Natural killer cell (primary cell): ENCODE measurements around the gene FBXO15. TPM values are rescaled to one million over a fixed set of nuclear protein-coding genes. Genes with fewer than 3 reads are reported as not detected.
A peak's percentile ranks its signal among the peaks of the same experiment; 100 is the strongest.

Experiments
- ATAC-seq, 3 donors: fragments of 150-1000 bp in 2 of 3; fragments of 200-7000 bp in 1 of 3; cut with Tn5 transposase; 1 replicate in 1 of 3; 2 replicates in 2 of 3; pipeline ENCODE4 v1.10.0; 2021; ENCODE audit warnings: mild to moderate bottlenecking in 2 of 3, moderate library complexity in 2 of 3
- DNase-seq, 2 donors: peaks; one replicate each; pipeline versions ENCODE4 v3.0.0 to v3.0.0-alpha.2; 2013 to 2021; ENCODE audit warnings: mixed read lengths in 1 of 2
- H3K27ac ChIP-seq: one replicate; pipeline ENCODE4 v1.5.1; 2013; ENCODE audit warnings: mild to moderate bottlenecking, low read length
- H3K27me3 ChIP-seq: one replicate; pipeline ENCODE4 v1.6.1; 2013; ENCODE audit warnings: low read length; ENCODE audit not compliant: control insufficient read depth, insufficient read depth
- H3K36me3 ChIP-seq: one replicate; pipeline ENCODE4 v1.6.1; 2013; ENCODE audit warnings: low read length; ENCODE audit not compliant: control insufficient read depth, insufficient read depth
- H3K4me1 ChIP-seq: one replicate; pipeline ENCODE4 v1.6.1; 2013; ENCODE audit warnings: low read length; ENCODE audit not compliant: control insufficient read depth, insufficient read depth
- H3K4me3 ChIP-seq: one replicate; pipeline ENCODE4 v1.5.1; 2013; ENCODE audit warnings: low read length
- H3K9me3 ChIP-seq: one replicate; pipeline ENCODE4 v1.6.1; 2013; ENCODE audit warnings: low read length; ENCODE audit not compliant: control insufficient read depth, insufficient read depth
- H3K27ac Mint-ChIP-seq, 2 donors: one replicate each; pipeline ENCODE4 v1.8.0; 2022; ENCODE audit warnings: mild to moderate bottlenecking in 2 of 2, mixed read lengths in 2 of 2, moderate library complexity in 1 of 2
- H3K27me3 Mint-ChIP-seq, 2 donors: one replicate each; pipeline ENCODE4 v1.8.0; 2022; ENCODE audit warnings: low read depth in 2 of 2, mixed read lengths in 2 of 2
- H3K36me3 Mint-ChIP-seq: one replicate; pipeline ENCODE4 v1.8.0; 2022; ENCODE audit warnings: mixed read lengths
- H3K4me1 Mint-ChIP-seq, 2 donors: one replicate each; pipeline ENCODE4 v1.8.0; 2022; ENCODE audit warnings: mixed read lengths in 2 of 2
- H3K4me3 Mint-ChIP-seq: one replicate; pipeline ENCODE4 v1.8.0; 2022; ENCODE audit warnings: mild to moderate bottlenecking, moderate library complexity, mixed read lengths
- H3K9me3 Mint-ChIP-seq, 2 donors: one replicate each; pipeline ENCODE4 v1.8.0; 2022; ENCODE audit warnings: mixed read lengths in 2 of 2
- WGBS: methylation state at CpG from one replicate; pipeline ENCODE4 v1.1.7; 2013; ENCODE audit warnings: missing lambda C conversion rate; ENCODE audit not compliant: insufficient coverage; 5-methylcytosine and 5-hydroxymethylcytosine counted together
- intact Hi-C: fragments of 100-400 bp; cut with micrococcal nuclease; formaldehyde crosslinking; loops from one replicate; pipeline ENCODE4 v1.14.2; 2022
- total RNA-seq, 4 donors: library from RNA; stranded (reverse); fragments of 120-200 nt in 1 of 4; gene quantifications; one replicate each; pipeline versions ENCODE4 v1.2.3 to v1.2.4, GENCODE V29; 2013 to 2022
- TF ChIP-seq, protein P1 (sequence below): fragments of 200-600 bp; IDR thresholded peaks from one replicate; pipeline ENCODE4 v1.8.0; 2022; ENCODE audit warnings: antibody characterized with exemption

The FBXO15 gene
- total RNA-seq, 3 donors from 2014 or later (not counting 1 experiment from before 2014, with no cell fraction given), result 0.50 to 2.6 (median 0.87) TPM

DNA sequence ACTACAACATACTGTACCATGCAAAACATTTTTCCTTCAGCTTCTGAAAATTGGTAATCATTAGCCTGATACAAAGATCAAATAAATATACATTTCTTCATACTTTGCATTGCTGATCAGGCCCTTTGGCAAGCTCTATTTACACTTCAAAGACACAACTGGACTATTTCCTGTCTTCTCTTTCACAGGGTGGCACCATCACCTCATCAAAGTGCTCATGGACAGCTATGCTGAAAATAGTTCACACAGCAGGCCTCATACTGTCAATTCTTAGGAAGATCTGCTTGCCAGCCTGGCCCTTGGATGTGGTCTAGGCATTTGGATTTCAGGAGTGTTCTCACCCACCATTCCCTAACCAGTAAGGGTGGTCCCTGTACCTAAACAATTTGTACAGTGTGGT lies 33.9 kb downstream of the FBXO15 start:
- DNase-seq (peak in 1 of 2 donors; percentile 7), ATAC-seq (no peak)
- Mint-ChIP-seq H3K27me3 (no peaks in the 10 kb centered on the region), H3K4me3 (no peak overlapping the region), H3K9me3 (peaks cover 0 to 2% of the 10 kb centered on the region in 2 donors), H3K36me3 (peaks cover 2% of the 10 kb centered on the region), H3K27ac (no peak overlapping the region), H3K4me1 (peaks cover 5 to 6% of the 10 kb centered on the region in 2 donors)
- H3K27ac ChIP-seq, result no peak overlapping the region
- TF ChIP-seq, protein P1, sequence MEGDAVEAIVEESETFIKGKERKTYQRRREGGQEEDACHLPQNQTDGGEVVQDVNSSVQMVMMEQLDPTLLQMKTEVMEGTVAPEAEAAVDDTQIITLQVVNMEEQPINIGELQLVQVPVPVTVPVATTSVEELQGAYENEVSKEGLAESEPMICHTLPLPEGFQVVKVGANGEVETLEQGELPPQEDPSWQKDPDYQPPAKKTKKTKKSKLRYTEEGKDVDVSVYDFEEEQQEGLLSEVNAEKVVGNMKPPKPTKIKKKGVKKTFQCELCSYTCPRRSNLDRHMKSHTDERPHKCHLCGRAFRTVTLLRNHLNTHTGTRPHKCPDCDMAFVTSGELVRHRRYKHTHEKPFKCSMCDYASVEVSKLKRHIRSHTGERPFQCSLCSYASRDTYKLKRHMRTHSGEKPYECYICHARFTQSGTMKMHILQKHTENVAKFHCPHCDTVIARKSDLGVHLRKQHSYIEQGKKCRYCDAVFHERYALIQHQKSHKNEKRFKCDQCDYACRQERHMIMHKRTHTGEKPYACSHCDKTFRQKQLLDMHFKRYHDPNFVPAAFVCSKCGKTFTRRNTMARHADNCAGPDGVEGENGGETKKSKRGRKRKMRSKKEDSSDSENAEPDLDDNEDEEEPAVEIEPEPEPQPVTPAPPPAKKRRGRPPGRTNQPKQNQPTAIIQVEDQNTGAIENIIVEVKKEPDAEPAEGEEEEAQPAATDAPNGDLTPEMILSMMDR, result no peak
- intact Hi-C loops, result no loop called here
- no peaks in the 10 kb centered on the region for H3K27me3 ChIP-seq
- H3K4me3 ChIP-seq, result no peak overlapping the region
- H3K9me3 ChIP-seq, result no peaks in the 10 kb centered on the region
- H3K4me1 ChIP-seq, result no peaks in the 10 kb centered on the region
- H3K36me3 ChIP-seq, result no peaks in the 10 kb centered on the region

DNA sequence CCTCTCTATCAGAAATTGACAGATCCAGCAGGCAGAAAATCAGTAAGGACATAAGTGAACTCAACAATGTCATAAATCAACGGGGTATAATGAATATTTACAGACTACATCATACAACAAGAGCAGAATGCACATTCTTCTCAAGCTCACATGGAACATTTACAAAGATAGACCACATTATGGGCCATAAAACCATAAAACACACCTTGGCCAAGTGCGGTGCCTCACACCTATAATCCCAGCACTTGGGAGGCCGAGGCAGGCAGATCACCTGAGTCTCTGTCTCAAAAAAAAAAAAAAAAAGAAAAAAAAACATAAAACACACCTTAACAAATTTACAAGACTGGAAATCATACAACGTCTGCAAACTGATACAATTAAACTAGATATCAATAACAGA lies 36.7 kb downstream of the FBXO15 start:
- ATAC-seq, result no peak
- Histone ChIP-seq H3K4me3 (no peak overlapping the region), H3K36me3 (no peaks in the 10 kb centered on the region), H3K9me3 (no peaks in the 10 kb centered on the region), H3K27ac (no peak overlapping the region), H3K4me1 (no peaks in the 10 kb centered on the region), H3K27me3 (no peaks in the 10 kb centered on the region)
- H3K4me1 Mint-ChIP-seq, result peaks cover 5 to 6% of the 10 kb centered on the region in 2 donors
- TF ChIP-seq, protein P1, result no peak
- DNase-seq, result no peak
- H3K36me3 Mint-ChIP-seq, result peaks cover 10% of the 10 kb centered on the region
- H3K27me3 Mint-ChIP-seq, result no peaks in the 10 kb centered on the region
- intact Hi-C loops, result no loop called here
- 94% methylated on average over 3 of the region's 4 CpGs for WGBS
- no peak overlapping the region for H3K4me3 Mint-ChIP-seq
- peaks cover 5% of the 10 kb centered on the region in 2 donors for H3K9me3 Mint-ChIP-seq
- H3K27ac Mint-ChIP-seq, result no peak overlapping the region

DNA sequence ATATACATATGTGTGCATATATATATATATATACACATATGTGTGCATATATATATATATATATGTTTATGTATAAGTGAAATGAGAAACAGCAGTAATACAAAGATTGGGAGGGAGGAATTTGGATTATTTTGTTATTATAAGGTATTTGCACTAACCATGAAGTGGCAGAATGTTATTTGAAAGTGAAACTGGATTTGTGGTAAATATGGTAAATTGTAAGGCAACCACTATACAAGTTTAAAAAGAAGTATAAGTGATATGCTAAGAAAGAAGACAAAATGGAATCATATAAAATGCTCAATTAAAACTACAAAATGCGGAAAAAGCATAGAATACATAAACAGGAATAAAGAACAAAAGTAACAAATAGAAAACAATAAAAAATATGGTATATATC lies 37.5 kb downstream of the FBXO15 start:
- intact Hi-C loops, result no loop called here
- ATAC-seq (no peak), DNase-seq (no peak)
- H3K27me3 ChIP-seq, result no peaks in the 10 kb centered on the region
- TF ChIP-seq, protein P1, result no peak
- Mint-ChIP-seq H3K27ac (no peak overlapping the region), H3K27me3 (no peaks in the 10 kb centered on the region), H3K4me3 (no peak overlapping the region), H3K4me1 (peaks cover 5 to 6% of the 10 kb centered on the region in 2 donors), H3K36me3 (peaks cover 10% of the 10 kb centered on the region), H3K9me3 (peaks cover 5% of the 10 kb centered on the region in 2 donors)
- H3K4me1 ChIP-seq, result no peaks in the 10 kb centered on the region
- WGBS, result no CpG with 5 or more reads among the region's 1 CpG
- no peaks in the 10 kb centered on the region for H3K36me3 ChIP-seq
- H3K4me3 ChIP-seq, result no peak overlapping the region
- no peak overlapping the region for H3K27ac ChIP-seq
- no peaks in the 10 kb centered on the region for H3K9me3 ChIP-seq

DNA sequence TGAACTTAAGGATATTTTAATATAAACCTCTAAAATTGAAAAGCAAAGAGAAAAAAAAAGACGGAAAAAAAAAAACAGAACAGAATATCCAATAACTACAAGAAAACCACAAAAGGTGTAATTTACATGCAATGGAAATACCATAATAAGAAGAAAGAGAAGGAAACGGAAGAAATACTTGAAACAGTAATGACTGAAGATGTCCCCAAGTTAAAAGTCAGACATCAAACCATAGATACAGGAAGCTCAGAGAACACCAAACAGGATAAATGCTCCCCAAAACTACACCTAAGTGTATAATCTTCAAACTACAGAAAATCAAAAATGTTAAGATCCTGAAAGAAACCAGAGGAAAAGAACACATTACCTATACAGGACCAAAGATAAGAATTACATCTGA lies 39.2 kb downstream of the FBXO15 start:
- H3K27ac Mint-ChIP-seq, result no peak overlapping the region
- WGBS, result 67% methylated on average over 1 of the region's 2 CpGs
- ATAC-seq (no peak), DNase-seq (no peak)
- peaks cover 2 to 7% of the 10 kb centered on the region in 2 donors for H3K27me3 Mint-ChIP-seq
- H3K4me3 Mint-ChIP-seq, result no peak overlapping the region
- H3K36me3 Mint-ChIP-seq, result peaks cover 10% of the 10 kb centered on the region
- Histone ChIP-seq H3K27me3 (no peaks in the 10 kb centered on the region), H3K4me3 (no peak overlapping the region), H3K4me1 (no peaks in the 10 kb centered on the region), H3K36me3 (no peaks in the 10 kb centered on the region), H3K9me3 (no peaks in the 10 kb centered on the region), H3K27ac (no peak overlapping the region)
- peaks cover 5% of the 10 kb centered on the region in 2 donors for H3K9me3 Mint-ChIP-seq
- peaks cover 5 to 6% of the 10 kb centered on the region in 2 donors for H3K4me1 Mint-ChIP-seq
- intact Hi-C loops, result no loop called here
- TF ChIP-seq, protein P1, result no peak
